CD14-positive monocyte (primary cell): ENCODE data around the gene C6orf15. TPM values are rescaled to one million over a fixed set of nuclear protein-coding genes. Genes with fewer than 3 reads are reported as not detected.

ENCODE experiments used
- DNase-seq, 3 donors: peaks; one replicate each; pipeline ENCODE4 v3.0.0-alpha.2; 2011 to 2022
- H2AFZ ChIP-seq: 2 replicates; pipeline ENCODE4 v1.6.0; 2012; ENCODE audit warnings: mild to moderate bottlenecking, low read depth, low read length, inconsistent platforms; ENCODE audit not compliant: insufficient read depth, poor library complexity, severe bottlenecking
- H3K27ac ChIP-seq, 2 donors: 1 replicate in 1 of 2; 2 replicates in 1 of 2; pipeline ENCODE4 v1.5.1; 2012 to 2013; ENCODE audit warnings: low read length in 2 of 2, control low read depth in 1 of 2, inconsistent platforms in 1 of 2, low read depth in 1 of 2, mild to moderate bottlenecking in 1 of 2
- H3K27me3 ChIP-seq, 2 donors: one replicate each; pipeline versions ENCODE4 v1.6.0 to v1.6.1; 2011 to 2013; ENCODE audit warnings: low read length in 2 of 2; ENCODE audit not compliant: control insufficient read depth in 2 of 2, insufficient read depth in 2 of 2
- H3K36me3 ChIP-seq, 2 donors: replicated peaks in 1 of 2; 1 replicate in 1 of 2; 2 replicates in 1 of 2; pipeline versions ENCODE4 v1.5.1 to v1.6.1; 2012 to 2013; ENCODE audit warnings: low read length in 2 of 2, control low read depth in 1 of 2, inconsistent platforms in 1 of 2, mild to moderate bottlenecking in 1 of 2; ENCODE audit not compliant: insufficient read depth in 2 of 2, control insufficient read depth in 1 of 2
- H3K4me1 ChIP-seq, 2 donors: 1 replicate in 1 of 2; 2 replicates in 1 of 2; pipeline versions ENCODE4 v1.5.1 to v1.6.1; 2012 to 2013; ENCODE audit warnings: low read length in 2 of 2, control low read depth in 1 of 2, inconsistent platforms in 1 of 2, mild to moderate bottlenecking in 1 of 2, moderate library complexity in 1 of 2; ENCODE audit not compliant: insufficient read depth in 2 of 2, control insufficient read depth in 1 of 2
- H3K4me2 ChIP-seq: replicated peaks from 2 replicates; pipeline ENCODE3; 2012; ENCODE audit warnings: low read length, moderate library complexity, mild to moderate bottlenecking; ENCODE audit not compliant: poor library complexity, severe bottlenecking; ENCODE audit errors: extremely low read depth
- H3K4me3 ChIP-seq, 3 experiments: fragments of 200-600 bp in 1 of 3; sonication (generic) in 1 of 3; replicated peaks in 1 of 3; 1 replicate in 2 of 3; 2 replicates in 1 of 3; pipeline ENCODE4 v1.5.1; 2011 to 2013; ENCODE audit warnings: low read length in 3 of 3, mild to moderate bottlenecking in 3 of 3, control low read depth in 2 of 3, low read depth in 2 of 3, inconsistent platforms in 1 of 3, moderate library complexity in 1 of 3
- H3K79me2 ChIP-seq: 2 replicates; pipeline ENCODE4 v1.6.0; 2012; ENCODE audit warnings: mild to moderate bottlenecking, control low read depth, inconsistent platforms, low read length, moderate library complexity; ENCODE audit not compliant: insufficient read depth
- H3K9ac ChIP-seq: 2 replicates; pipeline ENCODE4 v1.6.0; 2017; ENCODE audit warnings: low read length, mild to moderate bottlenecking; ENCODE audit not compliant: insufficient read depth, poor library complexity, severe bottlenecking
- H3K9me3 ChIP-seq, 2 donors: replicated peaks in 1 of 2; 1 replicate in 1 of 2; 2 replicates in 1 of 2; pipeline versions ENCODE4 v1.5.1 to v1.6.1; 2012 to 2013; ENCODE audit warnings: low read length in 2 of 2, control low read depth in 1 of 2; ENCODE audit not compliant: control insufficient read depth in 1 of 2, insufficient read depth in 1 of 2
- H4K20me1 ChIP-seq: 2 replicates; pipeline ENCODE4 v1.6.0; 2012; ENCODE audit warnings: mild to moderate bottlenecking, low read length, control low read depth, moderate library complexity; ENCODE audit not compliant: insufficient read depth
- H3K27ac Mint-ChIP-seq, 7 donors: one replicate each; pipeline ENCODE4 v1.8.0; 2020; ENCODE audit warnings: mild to moderate bottlenecking in 7 of 7, mixed read lengths in 7 of 7, moderate library complexity in 6 of 7, inconsistent platforms in 2 of 7
- H3K27me3 Mint-ChIP-seq, 3 donors: one replicate each; pipeline ENCODE4 v1.8.0; 2021 to 2022; ENCODE audit warnings: low read depth in 3 of 3, mild to moderate bottlenecking in 3 of 3, mixed read lengths in 3 of 3, moderate library complexity in 3 of 3, inconsistent platforms in 1 of 3
- H3K36me3 Mint-ChIP-seq, 2 donors: one replicate each; pipeline ENCODE4 v1.8.0; 2020; ENCODE audit warnings: mixed read lengths in 2 of 2, inconsistent platforms in 1 of 2, mild to moderate bottlenecking in 1 of 2
- H3K4me1 Mint-ChIP-seq: one replicate; pipeline ENCODE4 v1.8.0; 2020; ENCODE audit warnings: mild to moderate bottlenecking, mixed read lengths
- H3K4me3 Mint-ChIP-seq, 2 donors: one replicate each; pipeline ENCODE4 v1.8.0; 2020; ENCODE audit warnings: mild to moderate bottlenecking in 2 of 2, mixed read lengths in 2 of 2, moderate library complexity in 1 of 2
- H3K9me3 Mint-ChIP-seq, 7 donors: one replicate each; pipeline ENCODE4 v1.8.0; 2020 to 2022; ENCODE audit warnings: mixed read lengths in 7 of 7, mild to moderate bottlenecking in 6 of 7, moderate library complexity in 6 of 7, inconsistent platforms in 2 of 7
- CTCF ChIP-seq: fragments of 200-600 bp; IDR thresholded peaks from one replicate; pipeline ENCODE4 v1.8.0; 2022; ENCODE audit warnings: antibody characterized with exemption, mild to moderate bottlenecking
- WGBS: methylation state at CpG from one replicate; pipeline ENCODE4 v1.1.5; 2013; ENCODE audit warnings: missing lambda C conversion rate; ENCODE audit not compliant: insufficient coverage; 5-methylcytosine and 5-hydroxymethylcytosine counted together
- intact Hi-C, 2 donors: fragments of 100-400 bp; cut with micrococcal nuclease; formaldehyde crosslinking; loops; one replicate each; pipeline versions ENCODE4 v1.15.0 to v1.15.1; 2023
- polyA plus RNA-seq, 3 donors: library from polyadenylated mRNA; depleted of rRNA in 1 of 3; unstranded in 2 of 3; stranded (reverse) in 1 of 3; fragments of 300-500 nt in 2 of 3; fragments of >200 nt in 1 of 3; fragmentation: Illumina TruSeq in 2 of 3; gene quantifications; 1 replicate in 2 of 3; 2 replicates in 1 of 3; pipeline ENCODE4 v1.2.3, GENCODE V29; 2012 to 2021

Gene C6orf15
- polyA plus RNA-seq, 3 donors: not detected

- peaks cover 8% of the 10 kb centered on the region for H3K4me1 Mint-ChIP-seq
- no peak overlapping the region for H3K4me3 ChIP-seq
- WGBS: 36% methylated on average over 4 of the region's 8 CpGs
- H2AFZ ChIP-seq: no peak overlapping the region
- no peak overlapping the region for H3K4me3 Mint-ChIP-seq
- H3K27me3 Mint-ChIP-seq: peaks cover 4 to 10% (median 5%) of the 10 kb centered on the region in 3 donors
- TF ChIP-seq CTCF: peak; percentile 92
- intact Hi-C loops: no loop called here
- H4K20me1 ChIP-seq: no peaks in the 10 kb centered on the region
- no peaks in the 10 kb centered on the region for H3K79me2 ChIP-seq
- no peak overlapping the region for H3K27ac ChIP-seq
- peak; percentile 23 to 56 (median 46) for DNase-seq
- H3K9me3 ChIP-seq: no peaks in the 10 kb centered on the region
- H3K27ac Mint-ChIP-seq: peak overlapping the region in 1 of 7 donors; percentile 38
- H3K9ac ChIP-seq: no peak overlapping the region
- H3K36me3 ChIP-seq: no peaks in the 10 kb centered on the region
- H3K9me3 Mint-ChIP-seq: peaks cover 0 to 2% (median 0%) of the 10 kb centered on the region in 7 donors
- no peak overlapping the region for H3K4me2 ChIP-seq
- H3K36me3 Mint-ChIP-seq: no peaks in the 10 kb centered on the region
- no peaks in the 10 kb centered on the region for H3K27me3 ChIP-seq
- H3K4me1 ChIP-seq: no peaks in the 10 kb centered on the region
Measured at GRCh38 chr6:31128093-31128676, 15.8 kb upstream of the C6orf15 start.

GRCh38 chr6:31126396-31127175 is 14.2 kb upstream of the C6orf15 start:
- peaks cover 0 to 2% (median 0%) of the 10 kb centered on the region in 7 donors for H3K9me3 Mint-ChIP-seq
- Histone ChIP-seq H3K27me3 (no peaks in the 10 kb centered on the region), H3K4me3 (no peak overlapping the region), H3K4me1 (no peaks in the 10 kb centered on the region), H4K20me1 (no peaks in the 10 kb centered on the region), H3K27ac (no peak overlapping the region), H3K4me2 (no peak overlapping the region), H3K79me2 (no peaks in the 10 kb centered on the region), H2AFZ (no peak overlapping the region), H3K36me3 (no peaks in the 10 kb centered on the region), H3K9ac (no peak overlapping the region), H3K9me3 (no peaks in the 10 kb centered on the region)
- WGBS: 87% methylated on average over 5 of the region's 16 CpGs
- intact Hi-C loops: no loop called here
- peaks cover 4 to 10% (median 7%) of the 10 kb centered on the region in 3 donors for H3K27me3 Mint-ChIP-seq
- H3K36me3 Mint-ChIP-seq: no peaks in the 10 kb centered on the region
- H3K4me3 Mint-ChIP-seq: no peak overlapping the region
- no peak for TF ChIP-seq CTCF
- no peak overlapping the region for H3K27ac Mint-ChIP-seq
- no peak for DNase-seq
- H3K4me1 Mint-ChIP-seq: peaks cover 8% of the 10 kb centered on the region
